ENCODE data around the gene LSAMP.

DNA sequence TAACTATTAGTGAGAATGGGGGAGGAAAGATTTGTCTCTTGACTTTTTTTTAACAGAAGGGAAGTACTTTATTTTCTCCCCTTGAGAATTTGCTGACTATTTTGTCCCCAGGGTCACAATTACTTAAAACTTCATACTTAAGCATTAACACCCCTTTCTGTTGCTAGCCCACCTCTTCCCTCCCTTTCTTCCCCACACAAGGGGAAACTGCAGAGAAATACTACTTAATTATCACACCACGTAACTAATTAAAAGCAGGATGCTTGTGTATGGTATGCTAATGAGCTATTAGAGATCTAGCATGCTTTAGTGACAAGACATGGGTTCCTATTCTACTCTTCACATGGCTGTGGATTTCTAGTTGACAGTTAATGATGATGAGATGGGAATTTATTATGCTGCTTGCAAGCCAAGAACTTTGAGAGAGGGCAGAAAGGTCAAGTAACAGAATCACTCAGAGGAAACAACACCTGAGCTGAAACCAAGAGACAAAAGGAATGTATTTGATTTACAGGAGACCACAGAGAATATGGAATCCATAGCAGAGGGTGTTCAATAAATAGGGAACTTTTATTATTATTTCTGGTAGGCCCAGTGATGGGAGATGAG lies 179.2 kb downstream of the LSAMP start:
- TF ChIP-seq RAD21 (conservative IDR thresholded peaks at IDR 0.05 in 1 of 2, IDR thresholded peaks at IDR 0.05 in 1 of 2) (no peak), PHF8 (IDR thresholded peaks at IDR 0.05; ENCODE audit: borderline replicate concordance, low read depth) (no peak), POLR2A (IDR thresholded peaks at IDR 0.05; ENCODE audit: low read length) (no peak), CTCF (IDR thresholded peaks at IDR 0.05) (no peak), MYC (IDR thresholded peaks at IDR 0.05; ENCODE audit: borderline replicate concordance, low read length) (no peak), HMGXB4 (CRISPR knock-in tag; IDR thresholded peaks at IDR 0.05; ENCODE audit: borderline replicate concordance) (no peak), MAX (IDR thresholded peaks at IDR 0.05) (no peak), RCOR1 (IDR thresholded peaks at IDR 0.05; ENCODE audit: low read depth, low read length) (no peak), JUN (IDR thresholded peaks at IDR 0.05) (no peak)
- TF ChIP-seq, protein P1, sequence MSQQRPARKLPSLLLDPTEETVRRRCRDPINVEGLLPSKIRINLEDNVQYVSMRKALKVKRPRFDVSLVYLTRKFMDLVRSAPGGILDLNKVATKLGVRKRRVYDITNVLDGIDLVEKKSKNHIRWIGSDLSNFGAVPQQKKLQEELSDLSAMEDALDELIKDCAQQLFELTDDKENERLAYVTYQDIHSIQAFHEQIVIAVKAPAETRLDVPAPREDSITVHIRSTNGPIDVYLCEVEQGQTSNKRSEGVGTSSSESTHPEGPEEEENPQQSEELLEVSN (IDR thresholded peaks at IDR 0.05; ENCODE audit: borderline replicate concordance, low read depth) = no peak
- TF ChIP-seq, protein P2, sequence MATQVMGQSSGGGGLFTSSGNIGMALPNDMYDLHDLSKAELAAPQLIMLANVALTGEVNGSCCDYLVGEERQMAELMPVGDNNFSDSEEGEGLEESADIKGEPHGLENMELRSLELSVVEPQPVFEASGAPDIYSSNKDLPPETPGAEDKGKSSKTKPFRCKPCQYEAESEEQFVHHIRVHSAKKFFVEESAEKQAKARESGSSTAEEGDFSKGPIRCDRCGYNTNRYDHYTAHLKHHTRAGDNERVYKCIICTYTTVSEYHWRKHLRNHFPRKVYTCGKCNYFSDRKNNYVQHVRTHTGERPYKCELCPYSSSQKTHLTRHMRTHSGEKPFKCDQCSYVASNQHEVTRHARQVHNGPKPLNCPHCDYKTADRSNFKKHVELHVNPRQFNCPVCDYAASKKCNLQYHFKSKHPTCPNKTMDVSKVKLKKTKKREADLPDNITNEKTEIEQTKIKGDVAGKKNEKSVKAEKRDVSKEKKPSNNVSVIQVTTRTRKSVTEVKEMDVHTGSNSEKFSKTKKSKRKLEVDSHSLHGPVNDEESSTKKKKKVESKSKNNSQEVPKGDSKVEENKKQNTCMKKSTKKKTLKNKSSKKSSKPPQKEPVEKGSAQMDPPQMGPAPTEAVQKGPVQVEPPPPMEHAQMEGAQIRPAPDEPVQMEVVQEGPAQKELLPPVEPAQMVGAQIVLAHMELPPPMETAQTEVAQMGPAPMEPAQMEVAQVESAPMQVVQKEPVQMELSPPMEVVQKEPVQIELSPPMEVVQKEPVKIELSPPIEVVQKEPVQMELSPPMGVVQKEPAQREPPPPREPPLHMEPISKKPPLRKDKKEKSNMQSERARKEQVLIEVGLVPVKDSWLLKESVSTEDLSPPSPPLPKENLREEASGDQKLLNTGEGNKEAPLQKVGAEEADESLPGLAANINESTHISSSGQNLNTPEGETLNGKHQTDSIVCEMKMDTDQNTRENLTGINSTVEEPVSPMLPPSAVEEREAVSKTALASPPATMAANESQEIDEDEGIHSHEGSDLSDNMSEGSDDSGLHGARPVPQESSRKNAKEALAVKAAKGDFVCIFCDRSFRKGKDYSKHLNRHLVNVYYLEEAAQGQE (IDR thresholded peaks at IDR 0.05) = no peak
